ENCODE data around the gene C22orf15. TPM values are rescaled to one million over a fixed set of nuclear protein-coding genes. Genes with fewer than 3 reads are reported as not detected.

C22orf15 gene
- total and polyA plus RNA-seq, 12 donors: 0.11 to 0.80 (median 0.24) TPM; not detected in 7

- no peaks in the 10 kb centered on the region for H3K4me1 ChIP-seq (replicated peaks in 1 of 2)
- no peak for DNase-seq
- 64 to 94% (median 79%) methylated on average over 2 to 7 of the region's 7 CpGs for WGBS, 4 donors
- H3K27me3 ChIP-seq: no peaks in the 10 kb centered on the region
- TF ChIP-seq CTCF (IDR thresholded peaks at IDR 0.05) (no peak), POLR2A (IDR thresholded peaks at IDR 0.05) (no peak)
- peak overlapping the region in 2 of 5 donors; percentile 34 to 65 for H3K27ac ChIP-seq
- intact Hi-C loops (cut with DNase I): no loop called here
- no peaks in the 10 kb centered on the region for H3K9me3 ChIP-seq (replicated peaks in 1 of 3)
- H3K36me3 ChIP-seq (replicated peaks in 1 of 2): peaks cover 0 to 23% of the 10 kb centered on the region in 2 donors
- no peak overlapping the region for H3K4me3 ChIP-seq
Measured at GRCh38 chr22:23742505-23743264, 20.1 kb upstream of the C22orf15 start.

- H3K9me3 ChIP-seq (replicated peaks in 1 of 3): no peaks in the 10 kb centered on the region
- peak overlapping the region in 2 of 5 donors; percentile 34 to 65 for H3K27ac ChIP-seq
- intact Hi-C loops (cut with DNase I): no loop called here
- DNase-seq: peak in 1 of 7 donors; percentile 23
- TF ChIP-seq POLR2A (IDR thresholded peaks at IDR 0.05): no peak
- TF ChIP-seq CTCF (IDR thresholded peaks at IDR 0.05): no peak
- no peak overlapping the region for H3K4me3 ChIP-seq
- no peaks in the 10 kb centered on the region for H3K27me3 ChIP-seq
- H3K36me3 ChIP-seq (replicated peaks in 1 of 2): peaks cover 0 to 23% of the 10 kb centered on the region in 2 donors
- WGBS, 4 donors: 58 to 94% (median 82%) methylated on average over 2 of the region's 2 CpGs
- H3K4me1 ChIP-seq (replicated peaks in 1 of 2): no peaks in the 10 kb centered on the region
Measured at GRCh38 chr22:23743303-23743705, 19.5 kb upstream of the C22orf15 start.

GRCh38 chr22:23744001-23744400, 18.8 kb upstream of the C22orf15 start:
- Histone ChIP-seq H3K4me1 (replicated peaks in 1 of 2) (no peaks in the 10 kb centered on the region), H3K4me3 (no peak overlapping the region), H3K27me3 (no peaks in the 10 kb centered on the region), H3K27ac (peak overlapping the region in 1 of 5 donors; percentile 45), H3K36me3 (replicated peaks in 1 of 2) (peaks cover 0 to 23% of the 10 kb centered on the region in 2 donors), H3K9me3 (replicated peaks in 1 of 3) (no peaks in the 10 kb centered on the region)
- TF ChIP-seq CTCF (IDR thresholded peaks at IDR 0.05) (no peak), POLR2A (IDR thresholded peaks at IDR 0.05) (no peak)
- intact Hi-C loops (cut with DNase I): no loop called here
- WGBS, 4 donors: 97 to 100% (median 98%) methylated on average over 1 to 13 of the region's 13 CpGs
- no peak for DNase-seq

- no peaks in the 10 kb centered on the region for H3K27me3 ChIP-seq
- no peak overlapping the region for H3K27ac ChIP-seq
- no peak for DNase-seq
- 97 to 100% (median 99%) methylated on average over 4 to 14 of the region's 14 CpGs for WGBS, 4 donors
- peaks cover 0 to 23% of the 10 kb centered on the region in 2 donors for H3K36me3 ChIP-seq (replicated peaks in 1 of 2)
- intact Hi-C loops (cut with DNase I): no loop called here
- TF ChIP-seq CTCF (IDR thresholded peaks at IDR 0.05): no peak
- no peak for TF ChIP-seq POLR2A (IDR thresholded peaks at IDR 0.05)
- H3K4me1 ChIP-seq (replicated peaks in 1 of 2): no peaks in the 10 kb centered on the region
- no peak overlapping the region for H3K4me3 ChIP-seq
- H3K9me3 ChIP-seq (replicated peaks in 1 of 3): no peaks in the 10 kb centered on the region
Measured at GRCh38 chr22:23744485-23744884, 18.3 kb upstream of the C22orf15 start.
